IPS-NIHi7 (cell line): ENCODE data around the gene TMEM256.

Source experiments
- DNase-seq: peaks from one replicate; pipeline ENCODE4 v3.0.0; 2012; ENCODE audit warnings: mixed read lengths; ENCODE audit errors: extremely low spot score

The TMEM256 gene

DNA sequence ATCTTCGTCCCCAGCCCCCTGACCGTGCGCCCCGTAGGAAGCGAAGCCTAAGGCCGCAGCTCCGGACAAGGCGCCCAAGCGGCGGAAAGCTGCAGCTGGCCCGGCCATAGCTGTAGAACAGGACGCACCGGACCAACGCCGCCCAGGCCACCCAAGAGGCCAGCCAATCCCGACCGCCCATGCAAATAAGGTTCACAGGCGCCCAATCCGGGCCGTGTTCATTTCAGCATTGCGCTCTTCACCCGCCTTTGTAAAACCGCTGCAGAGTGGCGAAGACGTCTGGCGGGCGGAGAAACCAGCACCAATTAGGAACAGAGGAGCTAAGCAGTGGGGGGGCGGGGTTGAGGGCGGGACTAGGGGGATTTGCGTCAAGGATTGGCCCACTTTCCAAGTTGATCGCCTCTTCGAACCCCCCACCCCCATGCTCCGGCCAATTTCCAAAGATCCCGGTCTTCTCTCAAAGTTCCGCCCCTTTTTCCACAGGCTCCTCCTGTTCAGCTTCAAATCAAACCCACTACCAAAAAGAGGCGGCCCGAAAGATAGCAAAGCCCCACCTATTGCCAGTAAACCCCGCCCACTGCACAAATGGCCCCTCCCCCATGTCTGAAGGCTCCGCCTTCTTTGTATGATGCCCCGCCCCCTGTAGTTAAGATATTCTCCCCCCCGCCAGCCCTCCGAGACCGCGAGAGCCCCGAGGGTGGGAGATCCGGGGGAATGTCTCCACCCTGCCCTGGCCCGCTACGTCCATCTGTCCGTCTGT, at the start of gene TMEM256:
Gene TMEM256, minus strand, starts transcription at position 121 of the 760 bp plus-strand sequence. Its CDS starts 13 bp downstream, at position 108.
- DNase-seq = peak; percentile 90

DNA sequence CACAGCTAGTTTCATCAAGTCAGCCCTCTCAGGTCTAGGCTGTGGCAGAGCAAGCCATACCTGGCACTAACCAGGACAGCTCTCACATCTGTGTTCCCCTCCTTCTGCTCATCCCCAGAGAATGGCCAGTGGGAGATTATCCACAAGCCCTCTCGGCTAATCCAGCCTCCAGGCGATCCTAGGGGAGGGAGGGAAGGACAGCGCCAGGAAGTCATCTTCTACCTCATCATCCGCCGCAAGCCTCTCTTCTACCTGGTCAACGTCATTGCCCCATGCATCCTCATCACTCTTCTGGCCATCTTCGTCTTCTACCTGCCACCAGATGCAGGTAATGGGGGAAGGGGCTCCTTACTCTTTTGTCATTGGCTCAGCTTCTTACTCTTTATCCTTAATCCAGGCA, 44.6 kb upstream of the TMEM256 start:
- DNase-seq = no peak

DNA sequence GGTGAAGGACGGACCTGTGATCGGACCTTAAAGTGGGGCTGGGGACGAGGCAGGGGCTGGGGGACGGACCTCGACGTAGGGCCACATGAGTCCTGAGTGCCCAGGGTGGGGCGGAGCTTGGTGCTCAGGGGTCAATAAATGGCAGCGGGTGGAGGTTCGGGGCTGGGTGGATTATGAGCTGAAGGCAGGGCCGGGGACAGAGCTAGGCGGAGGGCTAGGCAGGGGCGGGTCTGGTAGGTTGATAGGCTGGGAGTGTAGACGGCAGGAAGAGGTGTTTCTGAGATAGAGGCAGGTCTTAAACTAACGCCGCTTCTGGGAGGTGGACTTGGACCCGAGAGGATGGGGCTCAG, 41.7 kb upstream of the TMEM256 start:
- peak; percentile 91 for DNase-seq

DNA sequence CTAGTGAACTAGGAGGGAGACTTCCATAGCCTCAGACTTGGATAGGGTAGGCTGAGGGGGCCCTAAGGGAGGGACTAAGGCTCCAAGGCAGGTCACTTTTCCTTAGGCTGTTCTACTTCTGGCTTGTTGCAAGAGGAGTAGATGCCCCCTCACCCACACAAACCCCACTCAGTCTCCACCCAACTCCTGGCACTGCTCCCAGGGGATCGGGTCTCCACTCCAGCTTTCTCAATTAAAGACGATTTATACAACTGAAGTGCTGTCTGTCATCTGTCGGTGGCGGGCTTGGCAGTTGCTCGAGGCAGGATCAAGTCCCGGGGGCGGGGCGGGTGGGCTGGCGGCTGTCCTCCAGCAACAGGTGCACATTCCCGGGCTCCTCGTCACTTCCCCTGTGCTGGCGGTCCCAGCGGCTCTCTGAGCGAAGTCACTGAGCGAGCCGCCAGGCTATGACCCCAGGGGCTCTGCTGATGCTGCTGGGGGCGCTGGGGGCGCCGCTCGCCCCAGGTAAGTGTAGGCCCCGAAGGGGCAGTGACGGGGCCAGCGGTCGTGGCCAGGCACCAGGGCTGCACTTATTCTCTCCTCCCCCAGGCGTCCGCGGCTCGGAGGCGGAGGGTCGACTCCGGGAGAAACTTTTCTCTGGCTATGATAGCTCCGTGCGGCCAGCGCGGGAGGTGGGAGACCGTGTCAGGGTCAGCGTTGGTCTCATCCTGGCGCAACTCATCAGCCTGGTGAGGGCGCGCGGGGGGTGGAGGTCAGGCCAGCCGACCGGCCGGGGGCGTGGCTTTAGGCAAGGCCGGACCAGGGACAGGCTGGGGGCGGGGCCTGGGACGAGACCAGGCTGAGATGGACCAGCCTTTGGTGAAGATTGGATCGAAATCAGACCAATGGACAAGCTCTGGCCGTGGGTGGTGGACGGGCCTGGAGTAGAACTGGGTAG, 41.1 kb upstream of the TMEM256 start, which contains the start of gene CHRNB1:
Gene CHRNB1, plus strand, starts transcription at position 380 of the 937 bp plus-strand sequence. Its CDS starts 67 bp downstream, at position 447.
- DNase-seq = peak; percentile 92

DNA sequence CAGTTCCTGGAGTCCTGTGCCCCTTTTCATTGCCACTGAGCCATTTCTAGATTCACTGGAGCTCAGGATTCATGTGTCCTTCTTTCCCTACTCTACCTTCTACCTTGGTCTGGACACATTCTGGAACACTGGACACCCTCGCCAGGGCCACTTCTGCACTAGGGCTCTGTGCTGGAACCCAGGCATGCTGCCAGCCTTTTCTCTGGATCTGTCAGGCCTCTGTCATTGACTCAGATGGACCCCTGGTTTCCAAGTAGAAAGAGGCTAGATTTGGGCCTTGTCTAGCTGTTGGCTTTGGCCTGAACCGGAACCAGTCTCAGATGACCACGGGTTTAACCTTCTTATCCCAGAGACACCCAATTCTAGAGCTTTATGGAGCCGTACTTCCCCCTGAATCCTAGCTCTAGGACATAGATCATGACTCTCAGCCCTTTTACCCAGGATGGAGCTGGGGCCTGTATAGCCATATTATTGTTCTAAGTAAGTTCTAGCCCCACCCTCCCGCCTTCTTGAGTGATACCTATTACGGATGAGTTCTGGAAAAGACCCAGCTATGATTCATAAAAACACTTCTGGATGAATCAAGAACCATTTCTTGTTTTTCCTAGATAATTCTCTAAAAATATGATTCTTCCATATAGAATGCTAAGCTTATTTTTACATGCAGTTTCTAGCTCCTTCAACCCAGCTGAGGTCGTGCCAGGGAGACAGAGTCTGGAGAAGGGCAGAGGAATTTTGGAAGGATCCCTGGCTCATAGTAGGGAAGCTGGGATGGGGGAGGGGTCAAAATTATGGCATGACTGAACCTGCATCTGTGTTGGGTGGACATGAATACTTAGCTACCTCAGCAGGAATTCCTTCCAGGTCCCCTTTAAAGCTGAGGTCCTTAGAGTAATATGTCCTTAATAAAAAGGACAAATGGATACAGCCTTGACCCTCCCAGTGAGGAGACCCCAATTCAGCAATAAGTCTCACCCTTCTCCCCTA, 39.9 kb upstream of the TMEM256 start:
- DNase-seq = no peak

DNA sequence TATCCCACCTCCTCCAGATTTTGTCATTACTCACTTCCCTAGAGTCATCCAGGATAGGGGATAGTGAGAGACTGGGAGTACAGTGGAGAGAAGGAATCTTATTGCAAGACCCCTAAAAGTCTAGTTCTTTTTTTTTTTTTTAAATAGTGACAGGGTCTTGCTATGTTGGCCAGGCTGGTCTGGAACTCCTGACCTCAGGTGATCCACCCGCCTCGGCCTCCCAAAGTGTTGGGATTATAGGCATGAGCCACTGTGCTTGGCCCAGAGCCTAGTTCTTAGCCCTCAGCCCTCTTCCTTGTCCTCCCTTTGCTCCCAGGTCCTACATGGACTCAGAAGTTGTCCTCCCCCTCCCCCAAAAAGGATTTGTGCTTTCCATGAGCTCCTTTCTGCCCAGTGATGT, 38.2 kb upstream of the TMEM256 start:
- no peak for DNase-seq

DNA sequence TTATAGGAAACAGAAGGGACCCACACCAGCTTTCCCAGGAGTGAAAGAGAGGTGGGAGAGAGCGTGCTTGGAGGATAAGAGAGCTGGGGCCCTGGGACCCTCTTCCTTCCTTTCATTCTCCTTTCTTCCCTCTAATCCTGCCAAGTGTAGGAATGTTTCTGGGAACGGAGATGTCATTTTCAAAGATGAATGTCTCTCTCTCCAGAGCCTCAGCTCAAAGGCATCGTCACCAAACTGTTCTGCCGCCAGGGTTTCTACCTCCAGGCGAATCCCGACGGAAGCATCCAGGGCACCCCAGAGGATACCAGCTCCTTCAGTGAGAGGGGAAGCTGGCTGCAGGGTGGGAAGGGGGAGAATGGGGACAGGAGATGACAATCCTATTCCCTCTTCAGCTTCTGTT, 37.4 kb upstream of the TMEM256 start:
- no peak for DNase-seq

DNA sequence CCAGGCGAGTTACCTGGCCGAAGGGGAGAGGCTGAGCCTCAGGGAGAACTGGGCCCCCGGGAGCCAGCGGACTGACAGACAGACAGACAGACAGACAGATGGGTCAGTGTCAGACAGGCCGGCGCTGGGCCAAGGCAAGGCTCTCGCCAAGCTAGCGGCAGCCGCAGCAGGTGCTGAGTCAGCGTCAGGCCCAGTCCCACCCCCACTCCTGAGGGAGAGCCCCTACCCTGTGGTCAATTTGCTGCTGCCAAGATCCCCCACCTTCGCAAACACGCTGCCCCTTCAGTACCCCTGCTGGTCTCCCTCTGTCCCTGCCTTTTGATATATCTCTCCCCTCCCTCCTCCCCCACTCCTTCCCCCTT, 36.9 kb upstream of the TMEM256 start:
- no peak for DNase-seq

DNA sequence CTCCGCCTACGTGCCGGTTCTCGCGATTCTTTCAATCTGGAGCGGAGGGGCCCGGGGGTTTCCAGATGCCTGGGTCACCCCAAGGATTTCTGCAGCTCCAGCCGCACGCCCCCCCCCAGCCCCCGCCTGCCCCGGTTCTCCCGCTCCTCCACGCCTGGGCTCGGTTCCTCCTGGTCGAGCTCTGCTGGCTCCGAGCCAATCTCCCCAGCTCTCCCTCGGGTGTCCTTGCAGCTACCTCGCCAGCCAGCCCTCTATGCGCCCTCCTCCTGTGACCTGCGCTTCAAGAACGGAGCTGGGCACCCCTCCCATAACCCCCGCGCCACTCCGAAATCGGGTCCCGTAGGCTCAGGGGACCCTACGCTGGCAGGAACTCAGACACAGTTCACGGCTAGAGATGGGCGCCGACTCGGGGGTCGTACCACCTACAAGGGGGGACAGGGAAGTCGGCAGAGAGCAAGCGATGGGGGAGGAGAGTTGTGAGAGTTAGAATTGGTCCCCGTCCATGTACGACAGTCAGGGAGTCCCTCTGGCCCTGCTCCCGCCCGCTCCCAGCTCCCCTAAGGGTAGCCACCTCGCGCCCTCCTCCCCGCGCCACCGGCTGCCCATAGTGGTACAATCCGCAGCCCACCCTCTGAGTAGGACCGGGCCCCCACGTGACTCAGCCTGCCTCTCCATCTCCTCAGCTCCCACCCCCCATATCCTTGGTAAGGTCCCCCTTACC, 36.4 kb upstream of the TMEM256 start:
- DNase-seq = peak; percentile 67

DNA sequence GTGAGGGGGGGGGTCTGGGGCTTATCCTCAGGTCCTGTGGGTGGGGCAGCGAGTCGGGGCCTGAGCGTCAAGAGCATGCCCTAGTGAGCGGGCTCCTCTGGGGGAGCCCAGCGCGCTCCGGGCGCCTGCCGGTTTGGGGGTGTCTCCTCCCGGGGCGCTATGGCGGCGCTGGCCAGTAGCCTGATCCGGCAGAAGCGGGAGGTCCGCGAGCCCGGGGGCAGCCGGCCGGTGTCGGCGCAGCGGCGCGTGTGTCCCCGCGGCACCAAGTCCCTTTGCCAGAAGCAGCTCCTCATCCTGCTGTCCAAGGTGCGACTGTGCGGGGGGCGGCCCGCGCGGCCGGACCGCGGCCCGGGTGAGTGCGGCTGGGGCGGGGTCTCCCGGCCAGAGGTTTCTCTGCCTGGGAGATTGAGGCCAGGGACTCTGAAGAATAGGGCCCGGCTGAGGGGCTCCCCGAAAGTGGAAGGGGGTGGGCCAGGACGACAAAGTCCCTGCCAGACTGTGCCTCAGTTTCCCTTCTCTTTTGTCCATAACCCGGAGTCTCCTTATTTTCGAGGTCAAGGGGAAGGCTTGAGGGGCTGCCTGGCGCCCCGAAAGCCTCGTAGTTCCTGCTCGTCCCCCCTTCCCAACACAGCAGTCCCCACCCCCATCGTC, 35.7 kb upstream of the TMEM256 start, which contains the start of gene FGF11:
Gene FGF11, plus strand, starts transcription at position 51 of the 651 bp plus-strand sequence. Its CDS starts 109 bp downstream, at position 160.
- DNase-seq = no peak

DNA sequence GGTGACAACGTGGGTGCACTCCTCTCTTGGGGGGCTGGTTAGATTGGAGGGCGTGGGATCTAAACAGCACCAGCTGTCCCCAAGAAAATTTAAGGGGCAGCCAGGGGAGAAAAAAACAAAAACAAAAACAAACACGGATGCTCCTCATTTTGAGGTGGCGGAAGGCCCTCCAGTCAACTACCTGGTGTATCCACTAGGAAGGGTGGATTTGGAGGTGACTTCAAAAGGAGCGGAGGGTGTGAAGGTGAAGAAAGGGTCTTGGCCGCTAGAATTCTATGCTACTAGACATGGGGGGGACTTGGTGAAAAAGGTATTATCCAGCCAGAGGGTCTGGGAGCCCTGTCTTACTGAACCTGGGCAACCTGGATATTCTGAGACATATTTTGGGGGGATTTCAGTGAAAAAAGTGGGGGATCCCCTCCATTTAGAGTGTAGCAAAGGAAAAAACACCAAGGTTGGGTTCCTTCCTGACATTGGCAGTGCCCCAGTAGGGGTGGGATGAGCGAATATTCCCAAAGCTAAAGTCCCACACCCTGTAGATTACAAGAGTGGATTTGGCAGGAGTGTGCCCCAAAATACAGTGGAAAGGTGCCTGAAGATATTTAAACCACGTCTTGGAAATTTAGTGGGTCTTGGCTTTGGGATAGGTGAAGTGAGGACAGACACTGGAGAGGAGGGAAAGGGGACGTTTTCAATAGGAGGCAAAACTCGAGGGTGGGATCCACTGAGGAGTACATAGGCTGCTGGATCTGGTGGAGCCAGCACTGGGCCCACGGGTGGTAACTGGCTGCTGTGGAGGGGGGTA, 35.0 kb upstream of the TMEM256 start:
- DNase-seq = no peak

DNA sequence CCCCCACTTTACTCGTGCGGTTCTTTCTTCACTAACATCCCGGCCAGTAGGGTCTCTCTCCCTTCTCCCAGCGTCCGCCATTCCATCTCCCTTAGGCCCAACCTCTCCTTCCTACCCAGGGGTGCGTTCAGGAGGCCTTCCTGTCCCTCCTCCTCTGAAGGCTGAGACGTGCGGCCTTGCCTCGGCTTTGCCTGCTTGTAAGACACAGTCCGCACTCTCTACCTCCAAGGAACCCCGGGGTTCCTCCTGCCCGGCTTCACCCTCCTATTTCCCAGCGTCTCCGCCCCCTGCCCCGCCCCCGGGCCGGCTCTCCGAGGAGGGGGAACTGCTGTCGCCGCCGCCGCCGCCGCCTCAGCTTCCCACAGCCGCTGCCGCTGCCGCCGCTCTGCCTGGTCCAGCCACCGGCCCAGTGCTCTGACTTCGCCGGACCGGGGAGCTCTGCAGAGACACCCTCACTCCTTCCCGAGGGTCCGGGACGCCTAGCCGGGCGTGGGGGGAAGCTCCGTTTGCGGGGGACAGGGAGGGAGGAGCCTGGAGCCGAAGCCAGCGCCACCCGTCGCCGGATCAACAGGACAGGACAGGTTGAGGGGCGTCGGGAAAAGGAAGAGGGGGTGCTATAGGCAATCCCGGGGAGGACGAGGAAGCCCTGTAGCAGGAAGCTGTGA, 34.2 kb upstream of the TMEM256 start:
- DNase-seq = peak; percentile 55

DNA sequence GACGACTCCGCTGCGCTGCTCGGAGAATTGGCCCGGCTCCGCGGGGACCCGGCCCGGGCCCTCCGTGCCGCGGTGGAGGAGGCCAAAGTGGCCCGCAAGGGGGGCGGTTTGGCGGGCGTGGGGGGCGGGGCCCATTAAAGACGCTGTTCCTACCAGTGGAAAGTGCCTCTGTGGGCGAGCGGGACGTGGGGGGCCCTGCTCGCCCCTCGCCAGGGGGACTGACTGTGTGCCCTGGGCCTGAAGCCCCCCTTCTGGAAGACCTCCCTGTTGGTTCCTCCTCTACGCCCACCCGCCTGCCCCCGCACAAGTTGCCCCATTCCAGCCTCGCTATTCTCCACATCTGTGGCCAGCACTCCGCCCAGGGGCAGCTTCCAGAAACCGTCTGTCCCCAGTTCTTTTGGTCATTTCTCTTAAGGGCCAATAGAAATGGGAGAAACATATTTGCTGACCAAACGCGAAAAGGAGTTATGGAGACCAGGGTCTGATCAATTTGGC, 33.5 kb upstream of the TMEM256 start:
- DNase-seq = no peak

DNA sequence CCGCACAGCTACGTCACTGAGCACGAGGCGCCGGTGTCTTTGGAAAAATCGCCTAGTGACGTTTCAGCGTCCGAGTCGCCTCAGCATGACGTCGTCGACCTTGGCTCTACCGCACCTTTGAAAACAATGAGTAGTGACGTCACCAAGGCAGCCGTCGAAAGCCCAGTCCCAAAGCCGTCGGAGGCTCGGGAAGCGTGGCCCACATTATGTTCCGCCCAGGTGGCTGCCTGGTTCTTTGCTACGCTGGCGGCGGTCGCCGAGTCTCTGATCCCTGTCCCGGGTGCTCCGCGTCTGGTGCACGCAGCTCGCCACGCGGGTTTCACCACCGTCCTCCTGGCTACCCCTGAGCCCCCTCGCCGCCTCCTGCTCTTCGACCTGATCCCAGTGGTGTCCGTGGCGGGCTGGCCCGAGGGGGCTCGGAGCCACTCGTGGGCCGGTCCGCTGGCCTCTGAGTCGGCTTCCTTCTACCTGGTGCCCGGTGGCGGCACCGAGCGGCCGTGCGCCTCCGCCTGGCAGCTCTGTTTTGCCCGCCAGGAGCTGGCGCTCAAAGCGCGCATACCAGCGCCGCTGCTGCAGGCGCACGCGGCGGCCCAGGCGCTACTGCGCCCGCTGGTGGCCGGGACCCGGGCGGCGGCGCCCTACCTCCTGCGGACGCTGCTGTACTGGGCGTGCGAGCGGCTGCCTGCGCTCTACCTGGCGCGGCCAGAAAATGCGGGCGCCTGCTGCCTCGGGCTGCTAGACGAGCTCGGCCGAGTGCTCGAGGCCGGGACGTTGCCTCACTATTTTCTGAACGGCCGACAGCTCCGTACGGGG, 32.9 kb upstream of the TMEM256 start:
- DNase-seq = peak; percentile 76

DNA sequence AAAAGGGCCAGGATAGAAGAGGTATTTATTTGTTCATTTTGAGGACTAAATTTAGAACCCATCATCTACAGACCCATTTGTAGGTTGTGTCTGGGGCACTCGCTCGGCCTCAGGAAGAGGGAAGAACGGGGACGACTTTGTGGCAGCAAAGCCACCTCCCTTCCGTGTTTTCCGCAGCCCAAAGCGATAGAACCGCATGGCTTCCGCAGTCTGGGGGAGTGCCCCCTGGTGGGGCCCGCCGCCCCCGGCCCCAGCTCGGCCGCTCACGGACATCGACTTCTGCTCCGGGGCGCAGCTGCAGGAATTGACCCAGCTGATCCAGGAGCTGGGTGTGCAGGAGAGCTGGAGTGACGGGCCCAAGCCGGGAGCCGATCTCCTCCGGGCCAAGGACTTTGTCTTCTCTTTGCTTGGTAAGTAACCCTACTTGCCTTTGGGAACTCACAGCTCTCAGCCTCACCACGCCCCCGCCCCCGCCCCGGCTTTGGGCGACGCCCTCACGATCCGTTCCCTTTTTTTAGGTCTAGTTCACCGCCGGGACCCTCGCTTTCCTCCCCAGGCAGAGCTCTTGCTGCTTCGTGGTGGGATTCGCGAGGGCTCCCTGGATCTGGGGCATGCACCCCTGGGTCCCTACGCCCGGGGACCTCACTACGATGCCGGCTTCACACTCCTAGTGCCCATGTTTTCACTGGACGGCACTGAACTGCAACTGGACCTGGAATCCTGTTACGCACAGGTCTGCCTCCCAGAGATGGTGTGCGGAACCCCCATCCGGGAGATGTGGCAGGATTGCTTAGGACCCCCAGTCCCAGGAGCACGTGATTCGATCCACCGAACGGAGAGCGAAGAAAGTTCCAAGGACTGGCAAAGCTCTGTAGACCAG, 32.0 kb upstream of the TMEM256 start:
- peak; percentile 55 for DNase-seq

DNA sequence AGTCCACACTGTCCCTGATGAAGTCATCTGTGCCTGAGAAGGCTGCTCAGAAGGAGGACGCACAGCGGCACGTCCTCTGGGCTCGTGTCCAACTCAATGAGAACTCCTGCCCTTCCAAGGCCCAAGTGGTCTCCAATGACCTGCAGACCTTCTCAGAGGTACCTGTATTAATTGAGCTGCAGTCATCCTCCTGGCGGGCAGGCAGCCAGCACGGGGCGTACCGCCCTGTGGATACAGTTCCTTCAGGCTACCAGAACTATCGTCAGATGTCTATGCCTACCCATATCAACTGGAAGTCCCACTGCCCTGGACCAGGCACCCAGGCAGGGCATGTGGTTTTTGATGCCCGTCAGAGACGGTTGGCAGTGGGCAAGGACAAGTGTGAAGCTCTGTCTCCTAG, 28.4 kb upstream of the TMEM256 start:
- no peak for DNase-seq

DNA sequence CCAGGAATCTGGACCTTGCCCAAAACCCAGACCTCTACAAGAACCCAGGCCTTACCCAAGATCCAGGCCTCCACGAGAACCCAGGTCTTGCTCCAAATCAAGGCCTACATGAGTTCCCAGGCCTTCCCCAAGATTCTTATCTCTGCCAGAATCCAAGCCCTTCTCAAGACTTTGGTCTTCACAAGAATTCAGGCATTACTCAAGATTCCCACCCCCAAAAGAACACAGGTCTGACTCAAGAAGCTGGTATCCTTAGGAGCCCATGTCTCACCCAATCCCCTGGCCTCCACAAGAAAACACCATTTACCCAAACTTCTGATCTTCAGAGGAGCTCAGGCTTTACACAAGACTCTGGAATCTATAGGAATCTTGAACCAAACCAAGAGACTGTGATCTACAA, 27.3 kb upstream of the TMEM256 start:
- DNase-seq = no peak
